Skeletal muscle satellite cell (primary cell): ENCODE data around the gene PGRMC2.

ENCODE experiments used
- H3K27me3 ChIP-seq: 2 replicates; pipeline ENCODE4 v1.7.0; 2013; ENCODE audit warnings: low read length; ENCODE audit not compliant: control insufficient read depth, insufficient read depth
- H3K36me3 ChIP-seq: 2 replicates; pipeline ENCODE4 v1.7.0; 2013; ENCODE audit warnings: mild to moderate bottlenecking, control low read depth, low read length; ENCODE audit not compliant: insufficient read depth
- H3K4me1 ChIP-seq: 2 replicates; pipeline ENCODE4 v1.7.0; 2013; ENCODE audit warnings: low read length; ENCODE audit not compliant: control insufficient read depth, insufficient read depth
- H3K4me2 ChIP-seq: 2 replicates; pipeline ENCODE4 v1.7.0; 2013; ENCODE audit warnings: mild to moderate bottlenecking, low read length
- H3K4me3 ChIP-seq: 2 replicates; pipeline ENCODE4 v1.7.0; 2013; ENCODE audit warnings: low read length
- H3K9ac ChIP-seq: 2 replicates; pipeline ENCODE4 v1.7.0; 2013; ENCODE audit warnings: mild to moderate bottlenecking, low read depth, low read length, moderate library complexity
- H3K9me3 ChIP-seq: replicated peaks from 2 replicates; pipeline ENCODE4 v1.7.0; 2013; ENCODE audit warnings: mild to moderate bottlenecking, control low read depth, low read length

The PGRMC2 gene

DNA sequence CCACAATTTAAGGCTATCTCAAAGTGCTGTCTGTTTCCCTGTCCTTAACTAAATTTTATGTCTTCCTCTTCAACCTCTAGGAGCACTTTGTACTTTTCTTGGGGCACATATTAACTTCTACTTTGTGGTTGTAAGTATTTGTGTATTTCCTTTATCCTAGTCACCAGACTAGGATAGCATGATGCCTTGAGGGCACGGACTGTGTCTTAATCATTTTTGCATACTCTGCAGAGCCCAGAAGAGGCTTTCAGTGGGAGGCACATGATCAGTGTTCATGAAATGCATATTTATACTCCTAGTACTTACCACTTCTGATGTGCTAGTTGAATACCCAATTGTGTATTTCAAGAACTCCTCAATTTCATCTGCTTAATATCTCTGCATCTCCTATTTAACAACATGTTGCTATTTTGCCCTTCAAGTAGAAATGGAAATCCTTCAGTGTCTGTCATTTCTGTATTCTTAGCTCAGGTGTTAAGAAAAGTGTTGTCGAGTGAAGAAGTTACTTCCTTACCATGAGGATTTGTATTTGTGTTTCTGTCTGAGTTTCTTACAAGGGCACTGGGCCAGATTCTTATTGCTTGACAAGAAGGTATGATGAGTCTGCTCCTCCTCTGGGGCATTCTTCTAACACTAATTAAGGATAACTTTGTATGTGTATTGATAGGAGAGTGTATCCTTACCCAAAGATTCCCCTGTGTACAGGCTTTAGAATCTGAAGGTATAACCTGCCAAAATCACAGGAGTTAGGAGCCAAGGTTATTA, 28.3 kb upstream of the PGRMC2 start:
- H3K4me1 ChIP-seq: peaks cover 6% of the 10 kb centered on the region
- H3K36me3 ChIP-seq: no peaks in the 10 kb centered on the region
- H3K9me3 ChIP-seq: no peaks in the 10 kb centered on the region
- H3K4me2 ChIP-seq: no peak overlapping the region
- no peak overlapping the region for H3K9ac ChIP-seq
- no peak overlapping the region for H3K4me3 ChIP-seq
- no peaks in the 10 kb centered on the region for H3K27me3 ChIP-seq

- no peaks in the 10 kb centered on the region for H3K9me3 ChIP-seq
- H3K4me3 ChIP-seq: no peak overlapping the region
- no peaks in the 10 kb centered on the region for H3K36me3 ChIP-seq
- peaks cover 9% of the 10 kb centered on the region for H3K4me1 ChIP-seq
- H3K27me3 ChIP-seq: no peaks in the 10 kb centered on the region
- H3K9ac ChIP-seq: no peak overlapping the region
- no peak overlapping the region for H3K4me2 ChIP-seq
Observed at GRCh38 chr4:128311659-128312403, 24.2 kb upstream of the PGRMC2 start.

GRCh38 chr4:128310266-128310697, 22.7 kb upstream of the PGRMC2 start:
- Histone ChIP-seq H3K36me3 (no peaks in the 10 kb centered on the region), H3K27me3 (no peaks in the 10 kb centered on the region), H3K4me2 (no peak overlapping the region), H3K4me1 (peaks cover 9% of the 10 kb centered on the region), H3K4me3 (no peak overlapping the region), H3K9me3 (no peaks in the 10 kb centered on the region), H3K9ac (no peak overlapping the region)

DNA sequence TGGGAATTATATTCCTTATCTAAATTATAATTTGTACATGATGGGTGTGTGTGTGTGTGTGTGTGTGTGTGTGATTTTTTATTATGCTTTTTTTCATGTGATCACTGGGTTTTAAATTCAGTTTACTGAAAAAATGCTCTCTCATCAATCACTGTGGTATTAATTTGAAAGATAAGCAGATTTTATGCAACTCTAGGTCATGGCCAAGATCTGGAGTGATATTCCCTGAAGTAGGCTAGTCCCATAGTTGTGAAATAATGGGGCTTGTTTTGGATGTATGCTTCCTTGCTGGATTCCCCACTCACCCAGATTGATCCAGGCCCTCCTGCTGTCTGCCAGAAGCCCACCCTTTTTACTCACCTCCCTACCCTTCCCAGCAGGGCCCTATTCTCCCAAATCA, 22.0 kb upstream of the PGRMC2 start:
- H3K4me1 ChIP-seq: peaks cover 9% of the 10 kb centered on the region
- H3K9ac ChIP-seq: no peak overlapping the region
- no peaks in the 10 kb centered on the region for H3K9me3 ChIP-seq
- H3K36me3 ChIP-seq: no peaks in the 10 kb centered on the region
- no peak overlapping the region for H3K4me3 ChIP-seq
- H3K4me2 ChIP-seq: no peak overlapping the region
- no peaks in the 10 kb centered on the region for H3K27me3 ChIP-seq

GRCh38 chr4:128308986-128309385, 21.4 kb upstream of the PGRMC2 start:
- no peaks in the 10 kb centered on the region for H3K36me3 ChIP-seq
- no peak overlapping the region for H3K4me2 ChIP-seq
- H3K9me3 ChIP-seq: no peaks in the 10 kb centered on the region
- no peaks in the 10 kb centered on the region for H3K27me3 ChIP-seq
- H3K9ac ChIP-seq: no peak overlapping the region
- peaks cover 9% of the 10 kb centered on the region for H3K4me1 ChIP-seq
- no peak overlapping the region for H3K4me3 ChIP-seq

DNA sequence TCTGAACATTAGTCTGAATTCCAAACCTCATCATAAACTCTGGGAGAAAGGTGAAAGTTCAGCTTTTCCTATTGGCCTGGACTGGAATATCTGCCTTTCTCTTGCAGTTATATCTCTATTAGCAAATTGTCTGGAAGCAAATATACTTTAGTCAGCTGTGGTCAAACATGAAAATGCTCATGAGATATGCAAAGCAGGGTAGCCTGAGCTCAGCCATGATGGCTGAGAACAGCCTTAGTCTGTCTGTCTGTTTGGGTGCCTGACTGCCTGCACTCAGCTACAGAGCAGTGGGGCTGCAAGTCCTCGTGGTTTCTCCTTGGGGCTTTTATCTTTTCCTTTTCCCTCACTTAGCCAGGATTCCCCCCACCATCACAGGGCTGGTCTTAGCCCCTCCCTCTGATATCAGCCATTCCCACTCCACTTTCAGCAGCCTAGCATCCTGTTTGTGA, 19.5 kb upstream of the PGRMC2 start:
- H3K9me3 ChIP-seq: no peaks in the 10 kb centered on the region
- no peaks in the 10 kb centered on the region for H3K36me3 ChIP-seq
- peaks cover 9% of the 10 kb centered on the region for H3K4me1 ChIP-seq
- no peak overlapping the region for H3K9ac ChIP-seq
- H3K27me3 ChIP-seq: no peaks in the 10 kb centered on the region
- no peak overlapping the region for H3K4me3 ChIP-seq
- no peak overlapping the region for H3K4me2 ChIP-seq

GRCh38 chr4:128305942-128306341, 18.3 kb upstream of the PGRMC2 start:
- Histone ChIP-seq H3K36me3 (peaks cover 3% of the 10 kb centered on the region), H3K9me3 (no peaks in the 10 kb centered on the region), H3K4me1 (peaks cover 9% of the 10 kb centered on the region), H3K4me3 (no peak overlapping the region), H3K4me2 (no peak overlapping the region), H3K27me3 (no peaks in the 10 kb centered on the region), H3K9ac (no peak overlapping the region)

GRCh38 chr4:128303986-128304385, 16.4 kb upstream of the PGRMC2 start:
- Histone ChIP-seq H3K4me3 (no peak overlapping the region), H3K4me1 (no peaks in the 10 kb centered on the region), H3K36me3 (peaks cover 3% of the 10 kb centered on the region), H3K27me3 (no peaks in the 10 kb centered on the region), H3K9me3 (no peaks in the 10 kb centered on the region), H3K9ac (no peak overlapping the region), H3K4me2 (no peak overlapping the region)

DNA sequence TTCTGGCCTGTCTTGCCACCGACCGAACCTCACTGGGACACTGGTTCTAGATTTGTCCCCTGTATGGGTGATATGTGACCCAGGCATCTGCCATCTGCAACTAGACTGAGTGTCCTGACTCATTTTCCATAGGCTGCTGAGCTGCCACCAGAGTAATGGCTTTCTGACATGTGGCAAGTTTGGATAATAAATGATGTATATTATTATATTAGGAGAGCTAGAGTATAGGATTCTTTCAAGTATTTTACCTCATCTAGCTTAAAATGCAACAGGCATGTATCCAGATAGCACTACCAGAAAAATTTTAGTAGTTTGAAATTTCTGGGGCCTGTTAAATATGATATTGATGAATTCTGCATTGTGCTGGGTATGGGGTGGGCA, 15.8 kb upstream of the PGRMC2 start:
- Histone ChIP-seq H3K9me3 (no peaks in the 10 kb centered on the region), H3K27me3 (no peaks in the 10 kb centered on the region), H3K4me3 (no peak overlapping the region), H3K36me3 (peaks cover 3% of the 10 kb centered on the region), H3K4me1 (no peaks in the 10 kb centered on the region), H3K9ac (no peak overlapping the region), H3K4me2 (no peak overlapping the region)

- Histone ChIP-seq H3K4me1 (no peaks in the 10 kb centered on the region), H3K4me3 (no peak overlapping the region), H3K36me3 (peaks cover 3% of the 10 kb centered on the region), H3K9ac (no peak overlapping the region), H3K4me2 (no peak overlapping the region), H3K27me3 (no peaks in the 10 kb centered on the region), H3K9me3 (no peaks in the 10 kb centered on the region)
Observed at GRCh38 chr4:128301979-128302378, 14.4 kb upstream of the PGRMC2 start.

DNA sequence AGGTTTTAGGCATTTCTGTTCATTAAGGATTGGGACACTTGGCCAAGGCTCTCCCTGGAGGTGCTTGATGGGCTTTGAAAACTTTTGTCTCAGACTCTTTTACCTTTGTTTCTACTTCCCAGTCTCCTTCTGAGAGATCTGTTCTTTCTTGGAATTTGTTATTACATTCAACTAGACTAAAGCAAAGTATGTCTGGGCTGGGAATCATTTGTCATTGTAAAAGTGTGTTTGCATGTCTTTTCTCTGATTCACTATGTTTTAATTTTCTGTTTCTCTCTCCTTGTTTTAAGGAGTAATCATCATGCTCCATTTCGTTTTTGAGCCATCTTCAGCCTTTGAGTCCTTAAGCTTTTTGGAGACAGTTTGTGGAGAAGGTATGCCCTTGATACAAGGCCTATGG, 12.2 kb upstream of the PGRMC2 start:
- H3K4me3 ChIP-seq: no peak overlapping the region
- H3K9me3 ChIP-seq: no peaks in the 10 kb centered on the region
- no peak overlapping the region for H3K9ac ChIP-seq
- H3K4me2 ChIP-seq: no peak overlapping the region
- H3K36me3 ChIP-seq: peaks cover 3% of the 10 kb centered on the region
- H3K4me1 ChIP-seq: no peaks in the 10 kb centered on the region
- H3K27me3 ChIP-seq: no peaks in the 10 kb centered on the region

DNA sequence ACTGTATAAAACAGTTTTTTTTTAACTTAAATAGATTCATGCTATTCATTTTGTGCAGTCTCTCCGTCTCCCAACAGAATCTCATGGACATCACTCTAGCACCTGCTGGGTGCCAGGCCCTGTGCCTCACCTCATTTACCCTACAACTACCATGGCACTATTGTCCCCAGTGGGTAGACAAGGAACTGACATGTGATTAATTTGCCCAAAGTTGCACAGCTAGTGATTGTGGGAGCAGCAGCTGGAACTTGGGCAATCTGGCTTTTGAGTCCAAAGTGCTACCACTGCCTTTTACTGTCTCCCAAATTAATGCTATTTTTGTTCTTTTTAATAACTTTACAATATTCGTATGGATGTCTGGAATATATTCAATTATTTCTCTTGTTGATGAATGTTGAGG, 11.2 kb upstream of the PGRMC2 start:
- no peaks in the 10 kb centered on the region for H3K9me3 ChIP-seq
- H3K27me3 ChIP-seq: no peaks in the 10 kb centered on the region
- no peak overlapping the region for H3K4me2 ChIP-seq
- peaks cover 3% of the 10 kb centered on the region for H3K36me3 ChIP-seq
- H3K4me3 ChIP-seq: no peak overlapping the region
- H3K4me1 ChIP-seq: no peaks in the 10 kb centered on the region
- H3K9ac ChIP-seq: no peak overlapping the region
